GM13977 (cell line): ENCODE data around the gene FBXW4.
"Not testable (repeated sequence)": the region's sequence is repeated elsewhere in the genome, so short reads cannot be mapped to it uniquely, and the experiment has no call there.

Experiments used
- DNase-seq: peaks from one replicate; pipeline ENCODE4 v3.0.0; 2012; ENCODE audit warnings: low spot score
- in situ Hi-C: fragments of 300-500 bp; cut with MboI; formaldehyde crosslinking; loops from one replicate; pipeline ENCODE4 v1.12.0; 2022; ENCODE audit warnings: low sequenced_read_pairs, low pct_unique_long_range_greater_than_20kb, mixed read lengths, inconsistent platforms; ENCODE audit not compliant: unreplicated experiment
- TF ChIP-seq, protein P1 (sequence below): IDR thresholded peaks from 2 replicates; pipeline ENCODE4 v1.5.1; 2012; ENCODE audit warnings: mild to moderate bottlenecking, control low read depth; ENCODE audit not compliant: insufficient read depth; ENCODE audit errors: extremely low read depth, missing control alignments

FBXW4 gene

GRCh38 chr10:101602761-101603398, 92.1 kb downstream of the FBXW4 start:
- TF ChIP-seq, protein P1, sequence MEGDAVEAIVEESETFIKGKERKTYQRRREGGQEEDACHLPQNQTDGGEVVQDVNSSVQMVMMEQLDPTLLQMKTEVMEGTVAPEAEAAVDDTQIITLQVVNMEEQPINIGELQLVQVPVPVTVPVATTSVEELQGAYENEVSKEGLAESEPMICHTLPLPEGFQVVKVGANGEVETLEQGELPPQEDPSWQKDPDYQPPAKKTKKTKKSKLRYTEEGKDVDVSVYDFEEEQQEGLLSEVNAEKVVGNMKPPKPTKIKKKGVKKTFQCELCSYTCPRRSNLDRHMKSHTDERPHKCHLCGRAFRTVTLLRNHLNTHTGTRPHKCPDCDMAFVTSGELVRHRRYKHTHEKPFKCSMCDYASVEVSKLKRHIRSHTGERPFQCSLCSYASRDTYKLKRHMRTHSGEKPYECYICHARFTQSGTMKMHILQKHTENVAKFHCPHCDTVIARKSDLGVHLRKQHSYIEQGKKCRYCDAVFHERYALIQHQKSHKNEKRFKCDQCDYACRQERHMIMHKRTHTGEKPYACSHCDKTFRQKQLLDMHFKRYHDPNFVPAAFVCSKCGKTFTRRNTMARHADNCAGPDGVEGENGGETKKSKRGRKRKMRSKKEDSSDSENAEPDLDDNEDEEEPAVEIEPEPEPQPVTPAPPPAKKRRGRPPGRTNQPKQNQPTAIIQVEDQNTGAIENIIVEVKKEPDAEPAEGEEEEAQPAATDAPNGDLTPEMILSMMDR: peak; percentile 98
- DNase-seq: peak; percentile 86
- in situ Hi-C loops: loop anchor here (5.0 to 10.0 kb wide), 2 partner anchors 179 to 472 kb away; partner anchors contain the start of gene NPM3

GRCh38 chr10:101601541-101601940, 93.4 kb downstream of the FBXW4 start:
- in situ Hi-C loops: loop anchor here (5.0 to 10.0 kb wide), 2 partner anchors 181 to 473 kb away; partner anchors contain the start of gene NPM3
- no peak for DNase-seq

GRCh38 chr10:101597091-101597900, 97.7 kb downstream of the FBXW4 start:
- TF ChIP-seq, protein P1: no peak
- in situ Hi-C loops: no loop called here
- no peak for DNase-seq

More at GRCh38 chr10:101601541-101601940, 93.4 kb downstream of the FBXW4 start:
- TF ChIP-seq, protein P1: no peak

DNA sequence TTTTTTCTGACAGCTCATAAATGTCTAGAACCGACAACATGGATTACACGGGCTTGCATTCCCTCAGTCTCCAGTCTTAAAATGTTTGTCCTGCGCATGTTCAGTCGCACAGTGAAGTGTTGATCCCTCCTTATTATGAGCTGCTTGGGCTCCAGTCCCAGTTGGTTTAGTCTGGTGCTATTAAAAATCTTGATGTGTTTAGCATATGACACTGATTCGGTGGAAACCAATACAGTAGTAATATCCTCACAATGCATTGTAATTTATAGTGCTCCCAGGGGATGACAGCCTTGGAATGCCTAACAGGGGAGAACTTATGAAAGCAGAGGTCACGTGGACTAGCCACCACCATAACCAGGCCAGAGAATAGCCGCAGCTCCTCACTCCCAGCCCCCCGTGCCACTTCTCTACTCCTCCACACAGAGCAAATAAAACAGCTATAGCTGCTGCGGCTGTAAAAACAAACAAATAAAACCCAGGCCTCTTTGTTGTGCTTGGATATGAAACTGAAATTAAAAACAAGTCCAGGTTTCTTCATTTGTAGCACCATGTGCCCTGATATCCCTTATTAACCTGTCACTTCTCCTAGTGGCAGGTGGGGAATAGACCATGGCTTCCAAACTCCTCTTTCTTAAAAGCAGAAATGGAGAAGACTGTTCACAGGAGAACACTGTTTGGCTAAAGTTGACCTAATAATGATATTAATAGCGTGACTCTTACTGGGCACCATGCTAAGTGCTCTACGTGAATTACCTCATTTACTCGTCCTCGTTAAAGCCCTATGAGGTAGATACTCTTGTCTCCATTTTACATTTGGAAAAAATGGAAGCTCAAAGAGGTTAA, 99.2 kb downstream of the FBXW4 start:
- in situ Hi-C loops: no loop called here
- no peak for DNase-seq
- TF ChIP-seq, protein P1: no peak

DNA sequence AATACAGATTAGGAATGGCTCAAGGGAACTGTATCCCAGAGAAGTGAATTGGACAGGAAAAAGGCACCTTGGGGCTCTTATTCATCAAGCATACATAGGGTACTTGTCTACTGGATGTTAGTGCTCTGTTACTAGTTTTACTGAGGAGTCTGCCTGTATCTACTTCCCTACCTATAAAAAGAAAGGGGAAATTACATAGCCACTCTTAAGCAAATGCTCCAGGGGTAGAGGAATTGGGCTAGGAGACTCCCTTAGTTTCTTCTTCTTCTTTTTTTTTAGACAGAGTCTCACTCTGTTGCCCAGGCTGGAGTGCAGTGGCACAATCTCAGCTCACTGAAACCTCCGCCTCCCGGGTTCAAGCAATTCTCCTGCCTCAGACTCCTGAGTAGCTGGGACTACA, 101.6 kb downstream of the FBXW4 start:
- DNase-seq, in situ Hi-C loops: not testable (repeated sequence)

DNA sequence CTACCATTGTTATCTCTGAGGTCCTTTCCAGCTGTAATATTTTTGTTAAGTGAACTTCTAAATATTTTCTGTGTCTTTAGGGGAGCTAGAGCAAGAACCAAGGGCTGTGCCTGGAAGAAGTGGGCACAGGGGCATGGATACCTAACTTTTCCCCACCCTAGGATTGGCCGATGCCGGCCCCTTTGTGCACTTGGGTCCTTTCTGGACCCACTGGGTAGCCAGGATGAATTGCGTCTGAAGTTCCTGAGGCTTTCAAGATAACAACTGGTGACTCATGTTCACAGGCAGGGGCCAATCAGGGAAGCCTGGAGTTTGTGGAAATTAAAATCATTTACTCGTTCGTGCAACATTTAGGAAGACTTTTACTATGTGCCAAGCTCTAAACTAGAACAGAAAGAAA, 106.1 kb downstream of the FBXW4 start:
- no peak for DNase-seq
- TF ChIP-seq, protein P1: no peak
- in situ Hi-C loops: no loop called here
